Activated T-cell treated with anti-CD3 and anti-CD28 coated beads, Interleukin-2, amount 50 U/mL, for 4 hours (primary cell): Measurements from ENCODE around the gene PITX2. TPM values are rescaled to one million over a fixed set of nuclear protein-coding genes. Genes with fewer than 3 reads are reported as not detected.

Source experiments
- ATAC-seq, 2 donors: fragments of 200-7000 bp; cut with Tn5 transposase; one replicate each; pipeline ENCODE4 v1.10.0; 2021
- DNase-seq: peaks from one replicate; pipeline ENCODE4 v3.0.0-alpha.2; 2020
- H3K27me3 Mint-ChIP-seq: one replicate; pipeline ENCODE4 v1.8.0; 2021; ENCODE audit warnings: low read depth, mixed read lengths
- H3K36me3 Mint-ChIP-seq: one replicate; pipeline ENCODE4 v1.8.0; 2022; ENCODE audit warnings: mixed read lengths; ENCODE audit not compliant: insufficient read depth
- H3K4me1 Mint-ChIP-seq: one replicate; pipeline ENCODE4 v1.8.0; 2021; ENCODE audit warnings: low read depth, mixed read lengths
- H3K4me3 Mint-ChIP-seq: one replicate; pipeline ENCODE4 v1.8.0; 2021; ENCODE audit warnings: mild to moderate bottlenecking, moderate library complexity, mixed read lengths
- H3K9me3 Mint-ChIP-seq: one replicate; pipeline ENCODE4 v1.8.0; 2021; ENCODE audit warnings: mixed read lengths
- total RNA-seq, 3 donors: library from RNA; stranded (reverse); gene quantifications; one replicate each; pipeline ENCODE4 v1.2.1, GENCODE V29; 2021

Gene PITX2
- total RNA-seq, 3 donors from 2014 or later = not detected

GRCh38 chr4:110614173-110614963 lies 8.5 kb downstream of the PITX2 start:
- peaks cover 5% of the 10 kb centered on the region for H3K4me1 Mint-ChIP-seq
- no peaks in the 10 kb centered on the region for H3K9me3 Mint-ChIP-seq
- H3K4me3 Mint-ChIP-seq = no peak overlapping the region
- DNase-seq = no peak
- no peaks in the 10 kb centered on the region for H3K36me3 Mint-ChIP-seq
- no peak for ATAC-seq
- H3K27me3 Mint-ChIP-seq = peaks cover 85% of the 10 kb centered on the region

DNA sequence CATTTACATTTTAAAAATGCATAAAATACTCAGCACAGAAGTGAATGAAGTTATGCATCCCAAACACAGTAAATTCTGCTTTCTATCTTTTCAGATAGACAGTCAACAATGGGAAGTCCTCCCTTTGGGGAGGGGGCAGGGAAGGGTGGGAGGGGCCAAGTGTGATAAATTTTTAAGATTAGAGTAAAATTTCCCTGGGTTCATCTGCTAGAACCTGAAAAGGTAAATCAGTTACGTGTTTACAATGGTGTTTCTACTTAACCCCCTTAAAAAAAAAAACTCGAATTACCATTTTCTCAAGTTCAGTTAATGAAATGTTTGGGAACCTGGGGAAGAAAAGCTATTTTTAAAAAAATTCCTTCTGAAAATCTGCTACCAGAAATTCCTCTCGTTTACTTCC lies 9.1 kb downstream of the PITX2 start:
- Mint-ChIP-seq H3K36me3 (no peaks in the 10 kb centered on the region), H3K27me3 (peaks cover 85% of the 10 kb centered on the region), H3K9me3 (no peaks in the 10 kb centered on the region), H3K4me3 (no peak overlapping the region), H3K4me1 (peaks cover 5% of the 10 kb centered on the region)
- ATAC-seq = no peak
- no peak for DNase-seq

GRCh38 chr4:110612631-110613269 lies 10.1 kb downstream of the PITX2 start:
- H3K4me1 Mint-ChIP-seq = peaks cover 2% of the 10 kb centered on the region
- DNase-seq (no peak), ATAC-seq (no peak)
- no peaks in the 10 kb centered on the region for H3K9me3 Mint-ChIP-seq
- no peak overlapping the region for H3K4me3 Mint-ChIP-seq
- peaks cover 83% of the 10 kb centered on the region for H3K27me3 Mint-ChIP-seq
- H3K36me3 Mint-ChIP-seq = no peaks in the 10 kb centered on the region

DNA sequence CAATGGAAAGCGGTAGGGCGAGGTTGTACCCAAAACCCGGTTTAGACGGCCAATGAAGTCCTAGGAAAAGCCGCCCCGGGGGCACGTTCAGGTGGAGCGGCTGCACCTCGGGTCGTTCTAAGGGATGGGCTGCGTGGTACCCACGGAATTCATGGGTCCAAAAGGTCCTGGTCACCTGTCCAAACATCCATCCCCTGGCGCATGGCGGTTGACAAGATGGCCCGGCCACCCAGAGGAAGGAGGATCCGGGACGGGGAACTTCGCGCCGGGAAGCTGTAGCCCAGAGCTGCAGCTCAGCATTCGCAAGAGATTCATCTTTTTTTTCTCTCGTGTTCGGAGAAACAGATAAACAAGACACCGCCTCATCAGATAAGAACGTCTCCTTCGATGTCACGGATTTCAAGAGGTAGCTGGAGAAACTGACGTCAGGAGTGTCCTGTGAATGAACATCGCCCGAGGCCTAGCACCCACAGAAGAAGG lies 10.9 kb downstream of the PITX2 start:
- Mint-ChIP-seq H3K9me3 (no peaks in the 10 kb centered on the region), H3K36me3 (no peaks in the 10 kb centered on the region), H3K4me3 (no peak overlapping the region), H3K27me3 (peaks cover 78% of the 10 kb centered on the region), H3K4me1 (peaks cover 2% of the 10 kb centered on the region)
- no peak for ATAC-seq
- DNase-seq = no peak

GRCh38 chr4:110610940-110611831 lies 11.7 kb downstream of the PITX2 start:
- no peaks in the 10 kb centered on the region for H3K9me3 Mint-ChIP-seq
- H3K27me3 Mint-ChIP-seq = peaks cover 71% of the 10 kb centered on the region
- no peak for DNase-seq
- H3K4me3 Mint-ChIP-seq = no peak overlapping the region
- peaks cover 2% of the 10 kb centered on the region for H3K4me1 Mint-ChIP-seq
- H3K36me3 Mint-ChIP-seq = no peaks in the 10 kb centered on the region
- ATAC-seq = peak in 1 of 2 donors; percentile 14

- DNase-seq = no peak
- no peak for ATAC-seq
- Mint-ChIP-seq H3K27me3 (peaks cover 64% of the 10 kb centered on the region), H3K9me3 (no peaks in the 10 kb centered on the region), H3K4me1 (peaks cover 2% of the 10 kb centered on the region), H3K36me3 (no peaks in the 10 kb centered on the region), H3K4me3 (no peak overlapping the region)
These were observed 12.3 kb downstream of the PITX2 start for GRCh38 chr4:110610620-110610939.

DNA sequence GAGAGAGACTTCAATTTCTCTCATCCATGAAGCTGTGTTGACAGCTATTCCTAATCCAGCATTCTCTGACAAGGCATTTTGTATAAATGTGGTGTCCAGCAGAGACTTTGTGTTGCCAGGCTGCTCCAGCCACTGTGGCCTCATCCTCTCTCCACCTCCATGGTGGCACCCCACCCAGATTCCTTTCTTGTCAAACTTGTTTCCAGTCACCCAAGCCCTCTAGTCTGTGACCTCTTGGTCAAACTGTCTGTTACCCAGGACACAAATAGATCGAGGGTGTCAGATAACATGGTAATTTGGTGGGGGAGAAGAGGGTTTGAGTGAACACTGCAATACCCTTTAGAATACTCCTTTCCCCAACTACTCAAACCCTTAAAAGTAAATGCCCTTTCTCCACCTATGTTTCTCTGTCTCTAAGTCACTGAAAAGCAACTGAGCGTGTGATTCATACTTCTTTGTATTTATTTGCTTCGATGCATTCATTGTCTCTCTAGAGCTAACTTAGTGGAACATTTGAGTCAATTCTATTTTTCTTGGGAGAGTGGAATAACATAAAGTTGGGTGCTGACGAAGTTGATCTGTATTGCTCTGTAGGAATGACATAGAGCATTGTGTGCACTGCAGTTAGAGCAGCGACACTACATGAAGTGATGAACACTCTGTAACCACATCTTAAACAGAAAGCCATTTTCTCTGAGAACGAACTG lies 13.7 kb downstream of the PITX2 start:
- H3K27me3 Mint-ChIP-seq = peaks cover 55% of the 10 kb centered on the region
- no peak for ATAC-seq
- no peak overlapping the region for H3K4me3 Mint-ChIP-seq
- no peak for DNase-seq
- no peaks in the 10 kb centered on the region for H3K9me3 Mint-ChIP-seq
- no peaks in the 10 kb centered on the region for H3K36me3 Mint-ChIP-seq
- H3K4me1 Mint-ChIP-seq = peaks cover 2% of the 10 kb centered on the region

GRCh38 chr4:110605077-110605476 lies 17.8 kb downstream of the PITX2 start:
- H3K36me3 Mint-ChIP-seq = no peaks in the 10 kb centered on the region
- DNase-seq (no peak), ATAC-seq (no peak)
- no peak overlapping the region for H3K4me3 Mint-ChIP-seq
- H3K9me3 Mint-ChIP-seq = no peaks in the 10 kb centered on the region
- H3K27me3 Mint-ChIP-seq = peaks cover 25% of the 10 kb centered on the region
- H3K4me1 Mint-ChIP-seq = no peaks in the 10 kb centered on the region

- Mint-ChIP-seq H3K36me3 (no peaks in the 10 kb centered on the region), H3K9me3 (peaks cover 5% of the 10 kb centered on the region)
- ATAC-seq = no peak
These were observed 20.8 kb downstream of the PITX2 start for GRCh38 chr4:110602061-110602460.

GRCh38 chr4:110597582-110597981 lies 25.3 kb downstream of the PITX2 start:
- DNase-seq (no peak), ATAC-seq (no peak)
- Mint-ChIP-seq H3K9me3 (peaks cover 7% of the 10 kb centered on the region), H3K4me3 (no peak overlapping the region), H3K36me3 (no peaks in the 10 kb centered on the region), H3K4me1 (no peaks in the 10 kb centered on the region), H3K27me3 (peaks cover 7% of the 10 kb centered on the region)

More at GRCh38 chr4:110602061-110602460, 20.8 kb downstream of the PITX2 start:
- peaks cover 8% of the 10 kb centered on the region for H3K27me3 Mint-ChIP-seq
- H3K4me1 Mint-ChIP-seq = no peaks in the 10 kb centered on the region
- DNase-seq = no peak
- no peak overlapping the region for H3K4me3 Mint-ChIP-seq

DNA sequence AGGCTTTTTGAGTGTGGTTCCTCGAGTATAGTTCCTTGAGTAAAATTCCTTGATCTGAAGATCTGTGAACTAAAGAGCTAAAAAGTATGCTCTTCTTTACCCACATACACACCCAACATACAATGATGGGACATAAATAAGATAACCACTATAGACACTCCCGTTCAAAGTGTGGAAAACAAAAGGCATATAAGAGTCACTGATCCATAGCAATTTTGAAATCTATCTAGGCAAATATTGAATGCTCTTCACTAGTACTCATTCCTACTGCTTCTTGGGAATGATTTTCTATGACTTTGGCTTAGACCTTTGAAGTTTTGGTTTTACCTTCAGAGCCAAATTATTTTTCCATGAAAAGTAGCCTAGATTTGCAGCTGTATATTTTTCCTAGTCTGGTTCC lies 26.4 kb downstream of the PITX2 start:
- no peaks in the 10 kb centered on the region for H3K36me3 Mint-ChIP-seq
- peaks cover 5% of the 10 kb centered on the region for H3K27me3 Mint-ChIP-seq
- peaks cover 8% of the 10 kb centered on the region for H3K9me3 Mint-ChIP-seq
- H3K4me1 Mint-ChIP-seq = no peaks in the 10 kb centered on the region
- ATAC-seq (no peak), DNase-seq (no peak)
- no peak overlapping the region for H3K4me3 Mint-ChIP-seq

DNA sequence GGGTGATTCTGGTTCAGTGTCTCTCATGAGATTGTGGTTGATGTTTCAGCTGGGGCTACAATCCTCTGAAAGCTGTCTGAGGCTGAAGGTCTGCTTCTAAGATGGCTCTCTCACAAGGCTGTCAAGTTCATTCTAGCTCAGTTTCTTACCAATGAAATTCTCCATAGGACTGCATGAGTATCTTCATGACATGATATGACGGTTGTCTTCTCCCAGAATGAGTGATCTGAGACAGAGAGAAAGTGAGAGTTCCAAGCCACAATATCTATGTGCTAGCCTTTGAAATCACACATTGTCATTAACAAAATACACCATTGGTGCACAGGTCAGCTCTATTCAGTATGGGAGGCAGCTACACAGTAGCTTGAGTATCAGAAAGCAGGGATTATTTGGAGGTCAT lies 27.3 kb downstream of the PITX2 start:
- no peaks in the 10 kb centered on the region for H3K36me3 Mint-ChIP-seq

DNA sequence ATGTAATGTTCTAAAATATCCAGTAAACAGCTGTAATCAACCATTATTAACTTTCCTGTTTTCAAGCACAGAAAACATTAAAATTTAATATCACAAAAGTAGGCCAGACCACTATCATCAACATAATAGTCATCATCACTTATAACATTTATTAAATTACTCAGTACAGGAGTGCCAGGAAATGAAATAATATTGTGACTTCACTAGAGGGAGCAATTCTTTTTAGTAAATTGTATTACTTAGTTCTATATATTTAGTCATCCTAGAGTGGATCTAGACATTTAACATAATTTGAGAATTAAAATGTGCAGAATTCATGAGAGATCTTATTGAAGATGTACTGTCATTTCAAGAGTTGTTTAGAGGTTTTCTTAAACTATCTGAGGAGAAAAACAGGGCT lies 33.6 kb downstream of the PITX2 start:
- ATAC-seq (no peak), DNase-seq (no peak)
- Mint-ChIP-seq H3K4me3 (no peak overlapping the region), H3K27me3 (peaks cover 16% of the 10 kb centered on the region), H3K9me3 (peaks cover 3% of the 10 kb centered on the region), H3K4me1 (no peaks in the 10 kb centered on the region), H3K36me3 (no peaks in the 10 kb centered on the region)

More for the DNA sequence above, 27.3 kb downstream of the PITX2 start:
- ATAC-seq = no peak
- DNase-seq = no peak
- Mint-ChIP-seq H3K4me1 (no peaks in the 10 kb centered on the region), H3K4me3 (no peak overlapping the region), H3K27me3 (peaks cover 6% of the 10 kb centered on the region), H3K9me3 (peaks cover 8% of the 10 kb centered on the region)
